Nephron (organoid): ENCODE results near the gene AFDN.

Experiments used
- H3K27ac Mint-ChIP-seq, 3 experiments: 2 replicates each; pipeline ENCODE4 v1.8.0; 2020; ENCODE audit warnings: mixed read lengths in 3 of 3, mild to moderate bottlenecking in 2 of 3, moderate library complexity in 1 of 3
- H3K27me3 Mint-ChIP-seq: 2 replicates; pipeline ENCODE4 v1.8.0; 2021; ENCODE audit warnings: low read depth, mild to moderate bottlenecking, moderate library complexity, mixed read lengths
- H3K36me3 Mint-ChIP-seq: 2 replicates; pipeline ENCODE4 v1.8.0; 2020; ENCODE audit warnings: low read depth, mixed read lengths
- H3K4me1 Mint-ChIP-seq: 2 replicates; pipeline ENCODE4 v1.8.0; 2020; ENCODE audit warnings: mixed read lengths
- H3K4me3 Mint-ChIP-seq, 3 experiments: 2 replicates each; pipeline ENCODE4 v1.8.0; 2020; ENCODE audit warnings: mild to moderate bottlenecking in 3 of 3, mixed read lengths in 3 of 3, moderate library complexity in 2 of 3
- H3K9me3 Mint-ChIP-seq: 2 replicates; pipeline ENCODE4 v1.8.0; 2020; ENCODE audit warnings: mixed read lengths
- CTCF ChIP-seq, 3 experiments: fragments of 200-600 bp; sonication (generic); IDR thresholded peaks; one replicate each; pipeline ENCODE4 v1.5.0; 2021; ENCODE audit warnings: antibody characterized with exemption in 3 of 3; ENCODE audit not compliant: unreplicated experiment in 3 of 3

AFDN gene

GRCh38 chr6:167910007-167910406 is 83.3 kb downstream of the AFDN start:
- Mint-ChIP-seq H3K27ac (no peak overlapping the region), H3K4me3 (no peak overlapping the region), H3K4me1 (no peaks in the 10 kb centered on the region), H3K9me3 (no peaks in the 10 kb centered on the region), H3K36me3 (peaks cover 55% of the 10 kb centered on the region), H3K27me3 (no peaks in the 10 kb centered on the region)
- no peak for TF ChIP-seq CTCF (IDR thresholded peaks at IDR 0.05; ENCODE audit: unreplicated experiment in 3 of 3)

GRCh38 chr6:167910652-167911051 is 83.9 kb downstream of the AFDN start:
- no peaks in the 10 kb centered on the region for H3K4me1 Mint-ChIP-seq
- H3K4me3 Mint-ChIP-seq = no peak overlapping the region
- no peak for TF ChIP-seq CTCF (IDR thresholded peaks at IDR 0.05; ENCODE audit: unreplicated experiment in 3 of 3)
- H3K27me3 Mint-ChIP-seq = no peaks in the 10 kb centered on the region
- H3K36me3 Mint-ChIP-seq = peaks cover 52% of the 10 kb centered on the region
- no peak overlapping the region for H3K27ac Mint-ChIP-seq
- H3K9me3 Mint-ChIP-seq = no peaks in the 10 kb centered on the region

- H3K27ac Mint-ChIP-seq = no peak overlapping the region
- H3K4me1 Mint-ChIP-seq = no peaks in the 10 kb centered on the region
- H3K27me3 Mint-ChIP-seq = no peaks in the 10 kb centered on the region
- TF ChIP-seq CTCF (IDR thresholded peaks at IDR 0.05; ENCODE audit: unreplicated experiment in 3 of 3) = no peak
- no peak overlapping the region for H3K4me3 Mint-ChIP-seq
- no peaks in the 10 kb centered on the region for H3K9me3 Mint-ChIP-seq
- H3K36me3 Mint-ChIP-seq = peaks cover 47% of the 10 kb centered on the region
Measured at GRCh38 chr6:167912494-167912893, 85.8 kb downstream of the AFDN start.

- no peaks in the 10 kb centered on the region for H3K9me3 Mint-ChIP-seq
- peaks cover 49% of the 10 kb centered on the region for H3K36me3 Mint-ChIP-seq
- no peak for TF ChIP-seq CTCF (IDR thresholded peaks at IDR 0.05; ENCODE audit: unreplicated experiment in 3 of 3)
- H3K27ac Mint-ChIP-seq = no peak overlapping the region
- H3K4me3 Mint-ChIP-seq = no peak overlapping the region
- no peaks in the 10 kb centered on the region for H3K27me3 Mint-ChIP-seq
- H3K4me1 Mint-ChIP-seq = no peaks in the 10 kb centered on the region
Measured at GRCh38 chr6:167913699-167914098, 87.0 kb downstream of the AFDN start.

GRCh38 chr6:167915139-167915538 is 88.4 kb downstream of the AFDN start:
- H3K4me3 Mint-ChIP-seq = no peak overlapping the region
- H3K27ac Mint-ChIP-seq = no peak overlapping the region
- no peak for TF ChIP-seq CTCF (IDR thresholded peaks at IDR 0.05; ENCODE audit: unreplicated experiment in 3 of 3)
- H3K36me3 Mint-ChIP-seq = peaks cover 62% of the 10 kb centered on the region
- no peaks in the 10 kb centered on the region for H3K4me1 Mint-ChIP-seq
- no peaks in the 10 kb centered on the region for H3K27me3 Mint-ChIP-seq
- H3K9me3 Mint-ChIP-seq = no peaks in the 10 kb centered on the region

- H3K4me3 Mint-ChIP-seq = no peak overlapping the region
- no peaks in the 10 kb centered on the region for H3K4me1 Mint-ChIP-seq
- no peaks in the 10 kb centered on the region for H3K27me3 Mint-ChIP-seq
- no peaks in the 10 kb centered on the region for H3K9me3 Mint-ChIP-seq
- no peak for TF ChIP-seq CTCF (IDR thresholded peaks at IDR 0.05; ENCODE audit: unreplicated experiment in 3 of 3)
- peaks cover 69% of the 10 kb centered on the region for H3K36me3 Mint-ChIP-seq
- no peak overlapping the region for H3K27ac Mint-ChIP-seq
Measured at GRCh38 chr6:167917551-167918154, 90.9 kb downstream of the AFDN start.
